Lower lobe of right lung (tissue), 2 donors: ENCODE results near the gene FOXO6. TPM values are rescaled to one million over a fixed set of nuclear protein-coding genes. Genes with fewer than 3 reads are reported as not detected.

Source experiments
- ATAC-seq, 2 donors: fragments of 200-7000 bp; cut with Tn5 transposase; one replicate each; pipeline ENCODE4 v1.9.1; 2020 to 2022; ENCODE audit warnings: mild to moderate bottlenecking in 2 of 2, moderate library complexity in 2 of 2
- DNase-seq: peaks from one replicate; pipeline ENCODE4 v3.0.0-alpha.2; 2020
- H3K27ac ChIP-seq: fragments of 200-600 bp; one replicate; pipeline ENCODE4 v1.8.0; 2022
- H3K27me3 ChIP-seq: fragments of 200-600 bp; one replicate; pipeline ENCODE4 v1.8.0; 2022; ENCODE audit warnings: low read depth
- H3K36me3 ChIP-seq: fragments of 200-600 bp; one replicate; pipeline ENCODE4 v1.8.0; 2022; ENCODE audit warnings: mild to moderate bottlenecking
- H3K4me1 ChIP-seq: fragments of 200-600 bp; one replicate; pipeline ENCODE4 v1.8.0; 2022
- H3K4me3 ChIP-seq: fragments of 200-600 bp; one replicate; pipeline ENCODE4 v1.8.0; 2022; ENCODE audit warnings: mild to moderate bottlenecking
- H3K9me3 ChIP-seq: fragments of 200-600 bp; one replicate; pipeline ENCODE4 v1.8.0; 2022
- CTCF ChIP-seq: fragments of 200-600 bp; IDR thresholded peaks from one replicate; pipeline ENCODE4 v1.8.0; 2022; ENCODE audit warnings: antibody characterized with exemption, mild to moderate bottlenecking
- intact Hi-C: fragments of 100-400 bp; cut with DNase I; formaldehyde crosslinking; loops from one replicate; pipeline ENCODE4 v1.11.0; 2022
- total RNA-seq: library from RNA; stranded (reverse); fragmentation: NEBNext Ultra II Directional; extraction: Animal tissue kit (Norgen Biotek cat#: 25700); gene quantifications from one replicate; pipeline ENCODE4 v1.2.1, GENCODE V29; 2021
- donor health status: DM: no; HTN: yes; CAD: no; lungs with severe emphysema.

Gene FOXO6
- total RNA-seq, 1 donor from 2014 or later: 0.92 TPM

GRCh38 chr1:41396084-41396483 lies 34.9 kb downstream of the FOXO6 start:
- Histone ChIP-seq H3K4me1 (no peaks in the 10 kb centered on the region), H3K27me3 (peaks cover 12% of the 10 kb centered on the region), H3K9me3 (no peaks in the 10 kb centered on the region), H3K4me3 (no peak overlapping the region), H3K27ac (no peak overlapping the region), H3K36me3 (no peaks in the 10 kb centered on the region)
- ATAC-seq (no peak), DNase-seq (no peak)
- TF ChIP-seq CTCF: no peak
- intact Hi-C loops: no loop called here

GRCh38 chr1:41397020-41397419 lies 35.8 kb downstream of the FOXO6 start:
- DNase-seq: no peak
- Histone ChIP-seq H3K27ac (no peak overlapping the region), H3K27me3 (peaks cover 12% of the 10 kb centered on the region), H3K9me3 (no peaks in the 10 kb centered on the region), H3K4me1 (no peaks in the 10 kb centered on the region), H3K4me3 (no peak overlapping the region), H3K36me3 (no peaks in the 10 kb centered on the region)
- no peak for ATAC-seq
- no peak for TF ChIP-seq CTCF
- intact Hi-C loops: no loop called here

- TF ChIP-seq CTCF: no peak
- no peaks in the 10 kb centered on the region for H3K9me3 ChIP-seq
- H3K27me3 ChIP-seq: peaks cover 12% of the 10 kb centered on the region
- H3K4me1 ChIP-seq: no peaks in the 10 kb centered on the region
- DNase-seq (no peak), ATAC-seq (no peak)
- no peak overlapping the region for H3K27ac ChIP-seq
- no peak overlapping the region for H3K4me3 ChIP-seq
- no peaks in the 10 kb centered on the region for H3K36me3 ChIP-seq
- intact Hi-C loops: no loop called here
Measured at GRCh38 chr1:41397753-41398330, 36.6 kb downstream of the FOXO6 start.

- no peak for DNase-seq
- Histone ChIP-seq H3K4me1 (peaks cover 4% of the 10 kb centered on the region), H3K27me3 (peaks cover 12% of the 10 kb centered on the region), H3K27ac (no peak overlapping the region), H3K4me3 (no peak overlapping the region), H3K9me3 (no peaks in the 10 kb centered on the region), H3K36me3 (no peaks in the 10 kb centered on the region)
- TF ChIP-seq CTCF: no peak
- ATAC-seq: no peak
- intact Hi-C loops: no loop called here
Measured at GRCh38 chr1:41399145-41399795, 38.0 kb downstream of the FOXO6 start.

- no peak for DNase-seq
- TF ChIP-seq CTCF: no peak
- intact Hi-C loops: no loop called here
- no peak overlapping the region for H3K4me3 ChIP-seq
- H3K27ac ChIP-seq: no peak overlapping the region
- H3K9me3 ChIP-seq: no peaks in the 10 kb centered on the region
- H3K36me3 ChIP-seq: no peaks in the 10 kb centered on the region
- peaks cover 11% of the 10 kb centered on the region for H3K4me1 ChIP-seq
- no peak for ATAC-seq
- peaks cover 18% of the 10 kb centered on the region for H3K27me3 ChIP-seq
Measured at GRCh38 chr1:41400225-41400624, 39.0 kb downstream of the FOXO6 start.
